Heart right ventricle (tissue), 16 donors: Measurements from ENCODE around the gene ADAMTS12. TPM values are rescaled to one million over a fixed set of nuclear protein-coding genes. Genes with fewer than 3 reads are reported as not detected.

Source experiments
- ATAC-seq, 8 donors: fragments of 200-7000 bp; cut with Tn5 transposase; one replicate each; pipeline ENCODE4 v1.9.1; 2020; ENCODE audit warnings: mild to moderate bottlenecking in 8 of 8, moderate library complexity in 8 of 8, moderate number of reproducible peaks in 1 of 8
- DNase-seq, 2 donors: peaks; one replicate each; pipeline ENCODE4 v3.0.0-alpha.2; 2020
- H3K27ac ChIP-seq, 10 donors: fragments of 200-600 bp; sonication (generic) in 2 of 10; one replicate each; pipeline versions ENCODE4 v1.5.0 to v1.8.0; 2020 to 2022; ENCODE audit warnings: mild to moderate bottlenecking in 3 of 10
- H3K27me3 ChIP-seq, 7 donors: fragments of 200-600 bp; one replicate each; pipeline ENCODE4 v1.8.0; 2021 to 2022; ENCODE audit warnings: mild to moderate bottlenecking in 2 of 7
- H3K36me3 ChIP-seq, 9 donors: fragments of 200-600 bp; sonication (generic) in 1 of 9; one replicate each; pipeline versions ENCODE4 v1.5.0 to v1.8.0; 2020 to 2022; ENCODE audit warnings: mild to moderate bottlenecking in 2 of 9
- H3K4me1 ChIP-seq, 9 donors: fragments of 200-600 bp; sonication (generic) in 1 of 9; one replicate each; pipeline versions ENCODE4 v1.5.0 to v1.8.0; 2020 to 2022; ENCODE audit warnings: mild to moderate bottlenecking in 4 of 9
- H3K4me3 ChIP-seq, 10 donors: fragments of 200-600 bp; sonication (generic) in 2 of 10; one replicate each; pipeline versions ENCODE4 v1.5.0 to v1.8.0; 2020 to 2022; ENCODE audit warnings: mild to moderate bottlenecking in 7 of 10, moderate library complexity in 2 of 10
- H3K9me3 ChIP-seq, 11 donors: fragments of 200-600 bp in 10 of 11; sonication (generic) in 2 of 11; one replicate each; pipeline versions ENCODE4 v1.5.0 to v1.8.0; 2013 to 2022; ENCODE audit warnings: mild to moderate bottlenecking in 2 of 11, control low read depth in 1 of 11, moderate library complexity in 1 of 11
- WGBS, 2 donors: extraction: QIAGEN DNeasy Blood & Tissue Kit; methylation state at CpG; one replicate each; pipeline ENCODE4 v1.1.7; 2013; ENCODE audit warnings: inconsistent platforms in 1 of 2; 5-methylcytosine and 5-hydroxymethylcytosine counted together
- intact Hi-C, 10 donors: fragments of 100-400 bp; cut with DNase I; formaldehyde crosslinking; loops; one replicate each; pipeline versions ENCODE4 v1.11.1 to v1.14.2; 2022
- polyA plus RNA-seq, 2 donors: library from polyadenylated mRNA; stranded (reverse); fragments of 200-250 nt; gene quantifications; one replicate each; pipeline ENCODE4 v1.2.3, GENCODE V29; 2013
- total RNA-seq, 10 donors: library from RNA; stranded (reverse); fragmentation: NEBNext Ultra II Directional in 3 of 10; extraction: Animal tissue kit (Norgen Biotek cat#: 25700) in 3 of 10; gene quantifications; one replicate each; pipeline versions ENCODE4 v1.2.1 to v1.2.4, GENCODE V29; 2021 to 2023
- TF ChIP-seq, protein P1 (sequence below), 9 donors: fragments of 200-600 bp; sonication (generic) in 2 of 9; IDR thresholded peaks; one replicate each; pipeline versions ENCODE4 v1.5.0 to v1.8.0; 2021 to 2022; ENCODE audit warnings: antibody characterized with exemption in 9 of 9, mild to moderate bottlenecking in 5 of 9, moderate library complexity in 1 of 9
- donor health status: Arrhythmogenic right ventricular cardiomyopathy.
- donor health status: ischemic (EF 13 %, LVEDD 7.1; RV severe dilation, severe dysfunction).
- donor health status: healthy with polysubstance abuse.
- donor health status: DM: no; HTN: yes; CAD: no.
- donor health status: DM: no; HTN: no; CAD: no.
- donor health status: ischemic (EF 25% LVEDD 6.9; RV normal size, moderate dysfunction).
- donor health status: ischemic (EF 25% LVEDD 5.7; RV mildly dilated, moderate dysfunction).
- donor health status: healthy.
- donor health status: DM: yes; HTN: yes; CAD: no.
- donor health status: Ischemic cardiomyopathy.
- donor health status: ischemic (EF 35%, LVEDD 5.7; RV mildly dilated, moderate dysfunction).
- donor health status: nonischemic (EF 11% LVEDD 7.7; RV severe dilation, severe dysfunction).
- donor health status: DM: yes; HTN: yes; CAD: no.
- donor health status: PGD.
- donor health status: ischemic (EF 29% LVEDD 5.4; RV normal size, mild dysfunction).
- donor health status: nonischemic (EF 23%, LVEDD 6.1; RV moderate dilation, normal function).

ADAMTS12 gene
- total and polyA plus RNA-seq, 12 donors, result 0.37 to 3.7 (median 1.3) TPM

DNA sequence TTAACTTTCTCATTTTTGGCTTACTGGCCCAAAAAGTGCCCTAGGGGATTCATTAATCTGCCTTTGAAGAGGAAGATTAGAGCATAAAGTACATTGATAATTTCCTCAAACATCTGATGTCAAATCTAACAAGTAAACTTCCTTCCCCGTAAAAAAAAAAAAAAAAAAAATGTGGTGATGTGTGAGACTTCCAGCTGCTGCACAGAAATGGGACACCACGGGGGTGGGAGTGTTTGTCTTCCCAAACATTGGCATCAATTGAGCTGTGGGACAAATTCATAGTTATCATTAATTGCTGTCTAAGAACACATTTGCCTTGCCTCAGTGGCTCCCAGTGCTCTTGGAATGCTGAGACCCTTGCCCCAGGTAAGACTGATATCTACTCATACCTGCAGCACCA, 149.6 kb downstream of the ADAMTS12 start:
- H3K36me3 ChIP-seq, result no peaks in the 10 kb centered on the region
- peak in 1 of 8 donors; percentile 48 for ATAC-seq
- TF ChIP-seq, protein P1, sequence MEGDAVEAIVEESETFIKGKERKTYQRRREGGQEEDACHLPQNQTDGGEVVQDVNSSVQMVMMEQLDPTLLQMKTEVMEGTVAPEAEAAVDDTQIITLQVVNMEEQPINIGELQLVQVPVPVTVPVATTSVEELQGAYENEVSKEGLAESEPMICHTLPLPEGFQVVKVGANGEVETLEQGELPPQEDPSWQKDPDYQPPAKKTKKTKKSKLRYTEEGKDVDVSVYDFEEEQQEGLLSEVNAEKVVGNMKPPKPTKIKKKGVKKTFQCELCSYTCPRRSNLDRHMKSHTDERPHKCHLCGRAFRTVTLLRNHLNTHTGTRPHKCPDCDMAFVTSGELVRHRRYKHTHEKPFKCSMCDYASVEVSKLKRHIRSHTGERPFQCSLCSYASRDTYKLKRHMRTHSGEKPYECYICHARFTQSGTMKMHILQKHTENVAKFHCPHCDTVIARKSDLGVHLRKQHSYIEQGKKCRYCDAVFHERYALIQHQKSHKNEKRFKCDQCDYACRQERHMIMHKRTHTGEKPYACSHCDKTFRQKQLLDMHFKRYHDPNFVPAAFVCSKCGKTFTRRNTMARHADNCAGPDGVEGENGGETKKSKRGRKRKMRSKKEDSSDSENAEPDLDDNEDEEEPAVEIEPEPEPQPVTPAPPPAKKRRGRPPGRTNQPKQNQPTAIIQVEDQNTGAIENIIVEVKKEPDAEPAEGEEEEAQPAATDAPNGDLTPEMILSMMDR (IDR thresholded peaks at IDR 0.05), result no peak
- intact Hi-C loops, result no loop called here
- no peak for DNase-seq
- H3K9me3 ChIP-seq, result no peaks in the 10 kb centered on the region
- no peak overlapping the region for H3K27ac ChIP-seq
- no peaks in the 10 kb centered on the region for H3K27me3 ChIP-seq
- WGBS, 2 donors, result 51 to 66% methylated on average over 2 of the region's 2 CpGs
- no peak overlapping the region for H3K4me3 ChIP-seq
- peaks cover 0 to 18% (median 4%) of the 10 kb centered on the region in 9 donors for H3K4me1 ChIP-seq

DNA sequence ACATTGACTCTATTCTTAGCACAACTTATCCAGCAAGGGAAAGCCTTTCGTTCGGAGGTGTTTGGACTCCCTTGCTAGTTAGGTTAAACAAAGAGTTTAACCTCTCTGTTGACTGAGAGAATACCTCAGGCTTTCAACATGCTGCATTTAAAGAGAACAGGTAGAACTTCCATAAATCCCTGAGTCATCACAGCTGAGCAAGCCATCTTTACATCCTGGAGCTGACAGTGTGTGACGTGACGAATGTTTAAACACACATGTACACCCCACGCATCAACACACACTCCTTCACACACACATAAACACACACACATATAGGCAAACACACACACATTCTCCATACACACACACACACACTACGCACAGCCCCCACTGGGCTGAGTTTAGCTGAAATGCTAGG, 152.8 kb downstream of the ADAMTS12 start:
- ATAC-seq (no peak), DNase-seq (no peak)
- no peak overlapping the region for H3K4me3 ChIP-seq
- TF ChIP-seq, protein P1 (IDR thresholded peaks at IDR 0.05), result no peak
- no peak overlapping the region for H3K27ac ChIP-seq
- WGBS, 2 donors, result 80 to 81% methylated on average over 6 of the region's 6 CpGs
- H3K9me3 ChIP-seq, result no peaks in the 10 kb centered on the region
- H3K27me3 ChIP-seq, result no peaks in the 10 kb centered on the region
- intact Hi-C loops, result no loop called here
- H3K36me3 ChIP-seq, result no peaks in the 10 kb centered on the region
- peaks cover 0 to 22% (median 4%) of the 10 kb centered on the region in 9 donors for H3K4me1 ChIP-seq

DNA sequence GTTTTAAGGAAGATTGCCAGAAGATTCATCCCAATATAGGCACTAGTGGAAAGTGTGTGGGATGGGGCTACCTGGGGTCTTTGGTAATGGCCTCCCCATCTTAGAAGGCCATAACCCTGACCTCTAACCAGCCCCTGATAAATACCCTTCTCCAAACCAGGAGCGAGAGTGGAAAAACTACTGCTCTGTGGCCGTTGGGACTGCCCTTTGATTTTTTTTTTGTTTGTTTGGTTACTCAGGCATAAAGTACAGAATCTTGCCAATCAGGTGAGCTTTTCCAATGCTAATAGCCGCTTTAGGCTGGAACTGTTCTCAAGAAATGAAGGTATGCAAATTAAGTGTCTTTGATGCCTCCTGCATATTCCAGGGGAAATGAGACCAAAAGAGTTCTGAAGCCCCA, 153.7 kb downstream of the ADAMTS12 start:
- intact Hi-C loops, result no loop called here
- ATAC-seq, result no peak
- no peak overlapping the region for H3K4me3 ChIP-seq
- H3K27me3 ChIP-seq, result peaks cover 0 to 5% (median 0%) of the 10 kb centered on the region in 7 donors
- H3K36me3 ChIP-seq, result no peaks in the 10 kb centered on the region
- H3K27ac ChIP-seq, result no peak overlapping the region
- no peak for DNase-seq
- 83 to 85% methylated on average over 3 of the region's 3 CpGs for WGBS, 2 donors
- H3K9me3 ChIP-seq, result no peaks in the 10 kb centered on the region
- TF ChIP-seq, protein P1 (IDR thresholded peaks at IDR 0.05), result no peak
- peaks cover 0 to 13% (median 0%) of the 10 kb centered on the region in 9 donors for H3K4me1 ChIP-seq

DNA sequence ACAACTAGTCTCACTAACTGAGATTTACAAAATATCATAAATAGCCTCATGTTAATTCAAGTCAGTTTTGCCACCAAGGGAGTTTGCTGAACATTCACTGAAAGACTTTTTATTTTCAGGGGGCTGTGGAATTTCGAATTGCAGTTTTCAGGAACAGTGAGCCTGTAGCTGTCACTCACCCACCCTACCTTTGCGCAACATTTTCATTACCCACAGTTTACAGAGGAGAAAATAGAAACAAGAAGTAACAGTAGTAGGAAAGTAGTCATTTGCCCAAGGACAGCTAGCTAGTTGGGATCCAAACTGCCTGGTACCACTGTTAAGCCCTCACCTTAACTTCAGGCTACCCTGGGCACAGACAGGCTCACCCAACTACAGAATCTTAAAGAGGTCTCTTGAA, 154.1 kb downstream of the ADAMTS12 start:
- 88 to 91% methylated on average over 2 of the region's 2 CpGs for WGBS, 2 donors
- Histone ChIP-seq H3K27me3 (peaks cover 0 to 5% (median 0%) of the 10 kb centered on the region in 7 donors), H3K9me3 (no peaks in the 10 kb centered on the region), H3K4me3 (no peak overlapping the region), H3K4me1 (peaks cover 0 to 9% (median 0%) of the 10 kb centered on the region in 9 donors), H3K36me3 (no peaks in the 10 kb centered on the region), H3K27ac (no peak overlapping the region)
- TF ChIP-seq, protein P1 (IDR thresholded peaks at IDR 0.05), result no peak
- ATAC-seq, result no peak
- intact Hi-C loops, result no loop called here
- no peak for DNase-seq
